Hepatocyte (in vitro differentiated cells): ENCODE results near the gene DHX15.

ENCODE experiments used
- EZH2 ChIP-seq: fragments of 200-600 bp; sonication (generic); IDR thresholded peaks from 2 replicates; pipeline ENCODE4 v1.6.1; 2016; ENCODE audit warnings: antibody characterized with exemption, mild to moderate bottlenecking, borderline replicate concordance
- TF ChIP-seq, protein P1 (sequence below): fragments of 200-600 bp; sonication (generic); IDR thresholded peaks from 2 replicates; pipeline ENCODE4 v1.5.1; 2016; ENCODE audit warnings: antibody characterized with exemption, mild to moderate bottlenecking; ENCODE audit not compliant: poor library complexity

GRCh38 chr4:24559032-24559821 is 25.1 kb downstream of the DHX15 start:
- TF ChIP-seq, protein P1, sequence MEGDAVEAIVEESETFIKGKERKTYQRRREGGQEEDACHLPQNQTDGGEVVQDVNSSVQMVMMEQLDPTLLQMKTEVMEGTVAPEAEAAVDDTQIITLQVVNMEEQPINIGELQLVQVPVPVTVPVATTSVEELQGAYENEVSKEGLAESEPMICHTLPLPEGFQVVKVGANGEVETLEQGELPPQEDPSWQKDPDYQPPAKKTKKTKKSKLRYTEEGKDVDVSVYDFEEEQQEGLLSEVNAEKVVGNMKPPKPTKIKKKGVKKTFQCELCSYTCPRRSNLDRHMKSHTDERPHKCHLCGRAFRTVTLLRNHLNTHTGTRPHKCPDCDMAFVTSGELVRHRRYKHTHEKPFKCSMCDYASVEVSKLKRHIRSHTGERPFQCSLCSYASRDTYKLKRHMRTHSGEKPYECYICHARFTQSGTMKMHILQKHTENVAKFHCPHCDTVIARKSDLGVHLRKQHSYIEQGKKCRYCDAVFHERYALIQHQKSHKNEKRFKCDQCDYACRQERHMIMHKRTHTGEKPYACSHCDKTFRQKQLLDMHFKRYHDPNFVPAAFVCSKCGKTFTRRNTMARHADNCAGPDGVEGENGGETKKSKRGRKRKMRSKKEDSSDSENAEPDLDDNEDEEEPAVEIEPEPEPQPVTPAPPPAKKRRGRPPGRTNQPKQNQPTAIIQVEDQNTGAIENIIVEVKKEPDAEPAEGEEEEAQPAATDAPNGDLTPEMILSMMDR, result no peak
- TF ChIP-seq EZH2, result no peak
